Measurements from ENCODE around the gene DNAJB2.
A peak's percentile ranks its signal among the peaks of the same experiment; 100 is the strongest.

The DNAJB2 gene

DNA sequence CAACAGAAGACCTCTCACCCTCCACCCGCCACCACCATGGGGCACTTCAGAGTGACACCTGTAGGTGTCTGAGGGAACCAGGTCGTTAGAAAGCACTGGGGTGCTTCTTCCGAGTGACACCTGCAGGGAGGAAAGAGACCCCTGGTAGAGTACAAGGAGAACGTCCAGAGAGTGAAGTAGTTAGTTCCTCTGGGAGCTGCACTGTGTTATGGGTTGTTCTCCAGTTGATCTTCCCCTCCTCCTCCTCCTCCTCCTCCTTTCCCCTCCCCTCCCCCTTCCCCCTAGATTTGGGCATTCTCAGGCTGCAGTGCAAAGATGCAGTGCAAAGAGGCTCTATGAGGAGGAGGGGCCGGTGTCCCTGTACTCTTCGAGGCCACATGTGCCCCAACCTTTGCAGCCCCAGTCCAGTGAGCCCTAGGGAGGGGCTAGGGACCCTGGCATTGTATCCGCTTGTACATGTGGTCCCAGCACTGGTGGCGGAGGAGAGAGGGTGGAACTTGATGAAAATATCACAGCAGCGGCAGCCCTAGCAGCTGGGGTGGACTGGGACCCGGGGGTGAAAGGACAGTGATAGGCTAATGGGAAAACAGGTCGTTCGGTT is 850 bp downstream of the DNAJB2 start:
- TF ChIP-seq, protein P1, sequence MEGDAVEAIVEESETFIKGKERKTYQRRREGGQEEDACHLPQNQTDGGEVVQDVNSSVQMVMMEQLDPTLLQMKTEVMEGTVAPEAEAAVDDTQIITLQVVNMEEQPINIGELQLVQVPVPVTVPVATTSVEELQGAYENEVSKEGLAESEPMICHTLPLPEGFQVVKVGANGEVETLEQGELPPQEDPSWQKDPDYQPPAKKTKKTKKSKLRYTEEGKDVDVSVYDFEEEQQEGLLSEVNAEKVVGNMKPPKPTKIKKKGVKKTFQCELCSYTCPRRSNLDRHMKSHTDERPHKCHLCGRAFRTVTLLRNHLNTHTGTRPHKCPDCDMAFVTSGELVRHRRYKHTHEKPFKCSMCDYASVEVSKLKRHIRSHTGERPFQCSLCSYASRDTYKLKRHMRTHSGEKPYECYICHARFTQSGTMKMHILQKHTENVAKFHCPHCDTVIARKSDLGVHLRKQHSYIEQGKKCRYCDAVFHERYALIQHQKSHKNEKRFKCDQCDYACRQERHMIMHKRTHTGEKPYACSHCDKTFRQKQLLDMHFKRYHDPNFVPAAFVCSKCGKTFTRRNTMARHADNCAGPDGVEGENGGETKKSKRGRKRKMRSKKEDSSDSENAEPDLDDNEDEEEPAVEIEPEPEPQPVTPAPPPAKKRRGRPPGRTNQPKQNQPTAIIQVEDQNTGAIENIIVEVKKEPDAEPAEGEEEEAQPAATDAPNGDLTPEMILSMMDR (IDR thresholded peaks at IDR 0.05; ENCODE audit: low read depth, low read length) = no peak
- peak overlapping the region; percentile 61 for H3K4me3 ChIP-seq (ENCODE audit: low read depth, low read length)

- no peak overlapping the region; the same call in 1 of the 2 replicates for H3K4me3 ChIP-seq (ENCODE audit: low read depth, low read length)
- TF ChIP-seq, protein P1 (IDR thresholded peaks at IDR 0.05; ENCODE audit: low read depth, low read length) = no peak
These were observed 1.5 kb downstream of the DNAJB2 start for GRCh38 chr2:219280651-219281050.

DNA sequence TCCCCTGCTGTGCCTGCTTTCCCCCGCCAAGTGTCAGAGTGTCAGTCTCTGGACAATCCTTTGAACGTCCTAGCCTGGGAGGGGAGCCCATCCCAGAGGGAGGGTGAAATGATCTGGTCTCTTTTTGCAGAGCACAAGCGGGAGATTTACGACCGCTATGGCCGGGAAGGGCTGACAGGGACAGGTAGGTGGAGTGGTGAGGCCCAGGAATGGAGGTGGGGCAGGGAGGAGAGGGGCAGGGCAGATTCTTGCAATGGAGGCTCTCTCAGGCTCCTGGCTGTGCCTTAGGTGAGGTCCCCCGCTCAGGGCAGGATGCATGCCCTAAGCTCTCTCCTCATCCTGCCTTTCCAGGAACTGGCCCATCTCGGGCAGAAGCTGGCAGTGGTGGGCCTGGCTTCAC is 2.4 kb downstream of the DNAJB2 start:
- H3K4me3 ChIP-seq (ENCODE audit: low read depth, low read length) = no peak overlapping the region
- TF ChIP-seq, protein P1 (IDR thresholded peaks at IDR 0.05; ENCODE audit: low read depth, low read length) = no peak

GRCh38 chr2:219282375-219282774 is 3.2 kb downstream of the DNAJB2 start:
- TF ChIP-seq, protein P1 (IDR thresholded peaks at IDR 0.05; ENCODE audit: low read depth, low read length) = no peak
- no peak overlapping the region for H3K4me3 ChIP-seq (ENCODE audit: low read depth, low read length)

DNA sequence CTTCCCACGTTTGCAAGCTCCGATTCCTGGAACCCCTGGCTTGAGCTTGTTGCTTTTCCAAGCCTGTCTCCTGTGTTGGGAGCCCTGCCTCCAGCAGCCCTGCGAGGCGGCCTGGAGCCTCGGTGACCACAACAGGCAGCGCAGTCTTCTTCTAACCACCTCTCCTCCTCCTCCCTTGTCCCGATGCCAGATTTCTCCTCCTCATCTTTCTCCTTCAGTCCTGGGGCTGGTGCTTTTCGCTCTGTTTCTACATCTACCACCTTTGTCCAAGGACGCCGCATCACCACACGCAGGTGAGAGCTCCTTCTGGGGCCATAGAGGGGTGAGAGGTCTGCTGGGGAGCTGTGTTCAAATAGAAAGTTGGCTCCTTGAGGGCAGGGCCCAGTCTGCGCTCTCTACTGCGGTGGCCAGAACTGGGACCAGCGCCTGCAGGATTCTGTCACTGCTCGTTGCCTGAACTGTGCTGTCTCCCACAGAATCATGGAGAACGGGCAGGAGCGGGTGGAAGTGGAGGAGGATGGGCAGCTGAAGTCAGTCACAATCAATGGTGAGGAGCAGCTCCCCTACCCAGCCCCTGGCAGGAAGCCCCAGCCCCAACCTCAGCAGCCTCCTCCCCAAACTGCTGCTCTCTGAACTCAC is 3.9 kb downstream of the DNAJB2 start:
- TF ChIP-seq, protein P1 (IDR thresholded peaks at IDR 0.05; ENCODE audit: low read depth, low read length) = no peak
- H3K4me3 ChIP-seq (ENCODE audit: low read depth, low read length) = no peak overlapping the region

- H3K4me3 ChIP-seq (ENCODE audit: low read depth, low read length) = no peak overlapping the region
- TF ChIP-seq, protein P1 (IDR thresholded peaks at IDR 0.05; ENCODE audit: low read depth, low read length) = no peak
These were observed 5.6 kb downstream of the DNAJB2 start for GRCh38 chr2:219284501-219285372.

- TF ChIP-seq, protein P1 (IDR thresholded peaks at IDR 0.05; ENCODE audit: low read depth, low read length) = no peak
- no peak overlapping the region for H3K4me3 ChIP-seq (ENCODE audit: low read depth, low read length)
These were observed 6.2 kb downstream of the DNAJB2 start for GRCh38 chr2:219285373-219285735.

Data from WI38 (cell line).